Stimulated activated naive B cell treated with anti-CD40 and anti-IgM and Interleukin-4, amounts not matched to agents 10 μg/mL and 1 μg/mL and 100 μg/mL, for 72 hours (primary cell): ENCODE measurements around the gene IFNA8.
"Not testable (repeated sequence)": the region's sequence is repeated elsewhere in the genome, so short reads cannot be mapped to it uniquely, and the experiment has no call there.

ENCODE experiments used
- ATAC-seq, 2 donors: fragments of 150-1000 bp; cut with Tn5 transposase; replicated peaks; 2 replicates each; pipeline ENCODE4 v1.10.0; 2021; ENCODE audit warnings: moderate library complexity in 1 of 2
- DNase-seq: peaks from one replicate; pipeline ENCODE4 v3.0.0; 2021
- H3K27ac Mint-ChIP-seq: one replicate; pipeline ENCODE4 v1.8.0; 2022; ENCODE audit warnings: mild to moderate bottlenecking, mixed read lengths
- H3K27me3 Mint-ChIP-seq, 2 donors: one replicate each; pipeline ENCODE4 v1.8.0; 2022; ENCODE audit warnings: mixed read lengths in 2 of 2
- H3K36me3 Mint-ChIP-seq, 2 donors: one replicate each; pipeline ENCODE4 v1.8.0; 2022; ENCODE audit warnings: mixed read lengths in 2 of 2, mild to moderate bottlenecking in 1 of 2
- H3K4me1 Mint-ChIP-seq, 2 donors: one replicate each; pipeline ENCODE4 v1.8.0; 2022; ENCODE audit warnings: mixed read lengths in 2 of 2, mild to moderate bottlenecking in 1 of 2
- H3K4me3 Mint-ChIP-seq, 2 donors: one replicate each; pipeline ENCODE4 v1.8.0; 2022; ENCODE audit warnings: mild to moderate bottlenecking in 2 of 2, mixed read lengths in 2 of 2, moderate library complexity in 1 of 2
- H3K9me3 Mint-ChIP-seq, 2 donors: one replicate each; pipeline ENCODE4 v1.8.0; 2022; ENCODE audit warnings: mixed read lengths in 2 of 2, mild to moderate bottlenecking in 1 of 2

Gene IFNA8

GRCh38 chr9:21404146-21404545 lies 4.8 kb upstream of the IFNA8 start:
- peaks cover 41 to 66% of the 10 kb centered on the region in 2 donors for H3K27me3 Mint-ChIP-seq
- no peaks in the 10 kb centered on the region for H3K36me3 Mint-ChIP-seq
- H3K4me3 Mint-ChIP-seq: no peak overlapping the region
- no peak overlapping the region for H3K27ac Mint-ChIP-seq
- H3K9me3 Mint-ChIP-seq: no peaks in the 10 kb centered on the region
- DNase-seq (no peak), ATAC-seq (no peak)
- H3K4me1 Mint-ChIP-seq: peaks cover 8 to 13% of the 10 kb centered on the region in 2 donors

- Mint-ChIP-seq H3K27me3 (peaks cover 35 to 63% of the 10 kb centered on the region in 2 donors), H3K4me1 (peaks cover 17 to 26% of the 10 kb centered on the region in 2 donors), H3K9me3 (no peaks in the 10 kb centered on the region), H3K4me3 (no peak overlapping the region), H3K27ac (no peak overlapping the region), H3K36me3 (no peaks in the 10 kb centered on the region)
- peak; percentile 84 to 92 for ATAC-seq
- no peak for DNase-seq
Observed at GRCh38 chr9:21412107-21412506, 3.2 kb downstream of the IFNA8 start.

- H3K27me3 Mint-ChIP-seq: peaks cover 35 to 66% of the 10 kb centered on the region in 2 donors
- no peaks in the 10 kb centered on the region for H3K9me3 Mint-ChIP-seq
- DNase-seq: no peak
- ATAC-seq: no peak
- H3K36me3 Mint-ChIP-seq: no peaks in the 10 kb centered on the region
- peaks cover 17 to 26% of the 10 kb centered on the region in 2 donors for H3K4me1 Mint-ChIP-seq
- no peak overlapping the region for H3K4me3 Mint-ChIP-seq
- H3K27ac Mint-ChIP-seq: no peak overlapping the region
Observed at GRCh38 chr9:21413151-21413550, 4.2 kb downstream of the IFNA8 start.

- DNase-seq: no peak
- ATAC-seq: peak; percentile 46 to 52
- Mint-ChIP-seq H3K4me3 (no peak overlapping the region), H3K36me3 (no peaks in the 10 kb centered on the region), H3K9me3 (no peaks in the 10 kb centered on the region), H3K4me1 (peaks cover 17 to 26% of the 10 kb centered on the region in 2 donors), H3K27me3 (peaks cover 35 to 66% of the 10 kb centered on the region in 2 donors), H3K27ac (no peak overlapping the region)
Observed at GRCh38 chr9:21413624-21414023, 4.7 kb downstream of the IFNA8 start.

- Mint-ChIP-seq H3K4me3 (no peak overlapping the region), H3K27ac (no peak overlapping the region), H3K9me3 (no peaks in the 10 kb centered on the region), H3K36me3 (no peaks in the 10 kb centered on the region), H3K4me1 (peaks cover 17 to 26% of the 10 kb centered on the region in 2 donors), H3K27me3 (peaks cover 33 to 59% of the 10 kb centered on the region in 2 donors)
- no peak for DNase-seq
- no peak for ATAC-seq
Observed at GRCh38 chr9:21414220-21414940, 5.5 kb downstream of the IFNA8 start.

GRCh38 chr9:21415493-21416267 lies 6.8 kb downstream of the IFNA8 start:
- H3K36me3 Mint-ChIP-seq: no peaks in the 10 kb centered on the region
- DNase-seq (no peak), ATAC-seq (no peak)
- no peaks in the 10 kb centered on the region for H3K9me3 Mint-ChIP-seq
- H3K4me3 Mint-ChIP-seq: no peak overlapping the region
- H3K27ac Mint-ChIP-seq: no peak overlapping the region
- H3K27me3 Mint-ChIP-seq: peaks cover 30 to 56% of the 10 kb centered on the region in 2 donors
- peaks cover 17 to 30% of the 10 kb centered on the region in 2 donors for H3K4me1 Mint-ChIP-seq

- Mint-ChIP-seq H3K4me1 (peaks cover 2 to 17% of the 10 kb centered on the region in 2 donors), H3K9me3 (no peaks in the 10 kb centered on the region), H3K4me3 (no peak overlapping the region), H3K27me3 (peaks cover 71 to 78% of the 10 kb centered on the region in 2 donors), H3K36me3 (no peaks in the 10 kb centered on the region), H3K27ac (no peak overlapping the region)
- no peak for DNase-seq
- ATAC-seq: no peak
Observed at GRCh38 chr9:21428235-21428634, 19.3 kb downstream of the IFNA8 start.

- no peak for ATAC-seq
- Mint-ChIP-seq H3K27me3 (peaks cover 76 to 85% of the 10 kb centered on the region in 2 donors), H3K4me3 (no peak overlapping the region), H3K4me1 (peaks cover 2 to 17% of the 10 kb centered on the region in 2 donors), H3K9me3 (no peaks in the 10 kb centered on the region), H3K27ac (no peak overlapping the region), H3K36me3 (no peaks in the 10 kb centered on the region)
- DNase-seq: no peak
Observed at GRCh38 chr9:21429191-21429590, 20.3 kb downstream of the IFNA8 start.

- no peak overlapping the region for H3K27ac Mint-ChIP-seq
- no peak for ATAC-seq
- H3K36me3 Mint-ChIP-seq: no peaks in the 10 kb centered on the region
Observed at GRCh38 chr9:21432672-21433425, 23.9 kb downstream of the IFNA8 start.

GRCh38 chr9:21434202-21435014 lies 25.5 kb downstream of the IFNA8 start:
- no peaks in the 10 kb centered on the region for H3K36me3 Mint-ChIP-seq
- peaks cover 2 to 6% of the 10 kb centered on the region in 2 donors for H3K4me1 Mint-ChIP-seq
- peaks cover 55 to 58% of the 10 kb centered on the region in 2 donors for H3K27me3 Mint-ChIP-seq
- DNase-seq: peak; percentile 10
- no peak overlapping the region for H3K4me3 Mint-ChIP-seq
- no peak overlapping the region for H3K27ac Mint-ChIP-seq
- ATAC-seq: peak; percentile 52 to 55
- H3K9me3 Mint-ChIP-seq: no peaks in the 10 kb centered on the region

More at GRCh38 chr9:21432672-21433425, 23.9 kb downstream of the IFNA8 start:
- no peaks in the 10 kb centered on the region for H3K9me3 Mint-ChIP-seq
- H3K4me3 Mint-ChIP-seq: no peak overlapping the region
- H3K27me3 Mint-ChIP-seq: peaks cover 63 to 74% of the 10 kb centered on the region in 2 donors
- peaks cover 2 to 17% of the 10 kb centered on the region in 2 donors for H3K4me1 Mint-ChIP-seq
- DNase-seq: no peak

- peaks cover 50 to 54% of the 10 kb centered on the region in 2 donors for H3K27me3 Mint-ChIP-seq
- H3K4me1 Mint-ChIP-seq, H3K27ac Mint-ChIP-seq, H3K36me3 Mint-ChIP-seq, H3K4me3 Mint-ChIP-seq, ATAC-seq, DNase-seq, H3K9me3 Mint-ChIP-seq: not testable (repeated sequence)
Observed at GRCh38 chr9:21435015-21435383, 26.1 kb downstream of the IFNA8 start.

GRCh38 chr9:21440139-21440538 lies 31.2 kb downstream of the IFNA8 start, which contains the start of gene IFNA1:
Gene IFNA1 (plus strand): TSS chr9:21440439. CDS start chr9:21440508, 69 bp downstream.
- Mint-ChIP-seq H3K4me3 (no peak within 1 kb of the TSS), H3K9me3 (no peaks in the 10 kb centered on the region)

GRCh38 chr9:21443849-21444625 lies 35.1 kb downstream of the IFNA8 start:
- H3K4me1 Mint-ChIP-seq: peaks cover 0 to 7% of the 10 kb centered on the region in 2 donors
- H3K27ac Mint-ChIP-seq: no peak overlapping the region
- ATAC-seq (peak; percentile 99), DNase-seq (peak; percentile 32)
- peaks cover 27 to 47% of the 10 kb centered on the region in 2 donors for H3K27me3 Mint-ChIP-seq
- H3K9me3 Mint-ChIP-seq: no peaks in the 10 kb centered on the region
- no peaks in the 10 kb centered on the region for H3K36me3 Mint-ChIP-seq
- H3K4me3 Mint-ChIP-seq: no peak overlapping the region

More at GRCh38 chr9:21440139-21440538, 31.2 kb downstream of the IFNA8 start, which contains the start of gene IFNA1:
- no peaks in the 10 kb centered on the region for H3K36me3 Mint-ChIP-seq
- peaks cover 26 to 33% of the 10 kb centered on the region in 2 donors for H3K27me3 Mint-ChIP-seq
- ATAC-seq (no peak), DNase-seq (no peak)
- H3K4me1 Mint-ChIP-seq: peaks cover 0 to 7% of the 10 kb centered on the region in 2 donors
- no peak within 1 kb of the TSS for H3K27ac Mint-ChIP-seq
